Loucy (cell line): Measurements from ENCODE around the gene SYNE1.

Experiments used
- H2AFZ ChIP-seq: fragments of 200-600 bp; sonication (generic); 2 replicates; pipeline ENCODE4 v1.6.0; 2016; ENCODE audit warnings: antibody characterized with exemption, mild to moderate bottlenecking, low read length, moderate library complexity
- H3F3A ChIP-seq: fragments of 200-600 bp; 2 replicates; pipeline ENCODE4 v1.6.0; 2016; ENCODE audit warnings: antibody characterized with exemption, low read depth, mild to moderate bottlenecking
- H3K27me3 ChIP-seq: fragments of 200-600 bp; sonication (generic); 2 replicates; pipeline ENCODE4 v1.6.1; 2014; ENCODE audit warnings: low read length, mild to moderate bottlenecking; ENCODE audit not compliant: insufficient read depth, poor library complexity, severe bottlenecking
- H3K36me3 ChIP-seq: fragments of 200-600 bp; sonication (generic); 2 replicates; pipeline ENCODE4 v1.6.1; 2016; ENCODE audit warnings: low read length; ENCODE audit not compliant: insufficient read depth
- H3K4me1 ChIP-seq: fragments of 200-600 bp; sonication (generic); 2 replicates; pipeline ENCODE4 v1.5.1; 2014; ENCODE audit warnings: low read length, mild to moderate bottlenecking; ENCODE audit not compliant: insufficient read depth, poor library complexity, severe bottlenecking
- H3K4me2 ChIP-seq: fragments of 200-600 bp; sonication (generic); 2 replicates; pipeline ENCODE4 v1.6.0; 2014; ENCODE audit warnings: antibody characterized with exemption, low read length, low read depth, mild to moderate bottlenecking; ENCODE audit not compliant: poor library complexity, severe bottlenecking
- H3K4me3 ChIP-seq: fragments of 200-600 bp; sonication (generic); 2 replicates; pipeline ENCODE4 v1.5.1; 2014; ENCODE audit warnings: low read length, mild to moderate bottlenecking, mixed read lengths; ENCODE audit not compliant: poor library complexity, severe bottlenecking
- H3K79me2 ChIP-seq: fragments of 200-600 bp; sonication (generic); 2 replicates; pipeline ENCODE4 v1.6.1; 2014; ENCODE audit warnings: low read length; ENCODE audit not compliant: insufficient read depth
- H3K9ac ChIP-seq: fragments of 200-600 bp; sonication (generic); 2 replicates; pipeline ENCODE4 v1.6.0; 2014; ENCODE audit warnings: mild to moderate bottlenecking, low read depth, low read length, moderate library complexity; ENCODE audit not compliant: poor library complexity, severe bottlenecking
- H3K9me2 ChIP-seq: fragments of 200-600 bp; sonication (generic); replicated peaks from 2 replicates; pipeline ENCODE4 v1.6.1; 2016; ENCODE audit warnings: low read depth, low read length, mixed read lengths
- H3K9me3 ChIP-seq: fragments of 200-600 bp; sonication (generic); 2 replicates; pipeline ENCODE4 v1.6.1; 2014; ENCODE audit warnings: mild to moderate bottlenecking, antibody characterized with exemption, low read length, low read depth; ENCODE audit not compliant: insufficient read depth
- H4K20me1 ChIP-seq: fragments of 200-600 bp; sonication (generic); 2 replicates; pipeline ENCODE4 v1.6.0; 2014; ENCODE audit warnings: antibody characterized with exemption, low read length, mild to moderate bottlenecking; ENCODE audit not compliant: insufficient read depth, poor library complexity, severe bottlenecking
- EZH2phosphoT487 ChIP-seq: fragments of 200-600 bp; IDR thresholded peaks from 2 replicates; pipeline ENCODE4 v1.6.1; 2018; ENCODE audit warnings: antibody characterized with exemption, mild to moderate bottlenecking, moderate library complexity, borderline replicate concordance
- TF ChIP-seq, protein P1 (sequence below): fragments of 200-600 bp; sonication (generic); conservative IDR thresholded peaks from 2 replicates; pipeline ENCODE4 v1.5.1; 2014; ENCODE audit warnings: mild to moderate bottlenecking, antibody characterized with exemption, low read length

Gene SYNE1

GRCh38 chr6:152186840-152187239 is 450.3 kb downstream of the SYNE1 start:
- Histone ChIP-seq H4K20me1 (no peaks in the 10 kb centered on the region), H3K4me2 (no peak overlapping the region), H3K9ac (no peak overlapping the region), H3K9me3 (no peaks in the 10 kb centered on the region), H3F3A (no peaks in the 10 kb centered on the region), H3K4me1 (peaks cover 20% of the 10 kb centered on the region), H3K4me3 (no peak overlapping the region), H3K9me2 (no peaks in the 10 kb centered on the region), H3K79me2 (no peaks in the 10 kb centered on the region), H2AFZ (no peak overlapping the region), H3K36me3 (no peaks in the 10 kb centered on the region), H3K27me3 (no peaks in the 10 kb centered on the region)
- TF ChIP-seq, protein P1, sequence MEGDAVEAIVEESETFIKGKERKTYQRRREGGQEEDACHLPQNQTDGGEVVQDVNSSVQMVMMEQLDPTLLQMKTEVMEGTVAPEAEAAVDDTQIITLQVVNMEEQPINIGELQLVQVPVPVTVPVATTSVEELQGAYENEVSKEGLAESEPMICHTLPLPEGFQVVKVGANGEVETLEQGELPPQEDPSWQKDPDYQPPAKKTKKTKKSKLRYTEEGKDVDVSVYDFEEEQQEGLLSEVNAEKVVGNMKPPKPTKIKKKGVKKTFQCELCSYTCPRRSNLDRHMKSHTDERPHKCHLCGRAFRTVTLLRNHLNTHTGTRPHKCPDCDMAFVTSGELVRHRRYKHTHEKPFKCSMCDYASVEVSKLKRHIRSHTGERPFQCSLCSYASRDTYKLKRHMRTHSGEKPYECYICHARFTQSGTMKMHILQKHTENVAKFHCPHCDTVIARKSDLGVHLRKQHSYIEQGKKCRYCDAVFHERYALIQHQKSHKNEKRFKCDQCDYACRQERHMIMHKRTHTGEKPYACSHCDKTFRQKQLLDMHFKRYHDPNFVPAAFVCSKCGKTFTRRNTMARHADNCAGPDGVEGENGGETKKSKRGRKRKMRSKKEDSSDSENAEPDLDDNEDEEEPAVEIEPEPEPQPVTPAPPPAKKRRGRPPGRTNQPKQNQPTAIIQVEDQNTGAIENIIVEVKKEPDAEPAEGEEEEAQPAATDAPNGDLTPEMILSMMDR: no peak
- no peak for TF ChIP-seq EZH2phosphoT487

DNA sequence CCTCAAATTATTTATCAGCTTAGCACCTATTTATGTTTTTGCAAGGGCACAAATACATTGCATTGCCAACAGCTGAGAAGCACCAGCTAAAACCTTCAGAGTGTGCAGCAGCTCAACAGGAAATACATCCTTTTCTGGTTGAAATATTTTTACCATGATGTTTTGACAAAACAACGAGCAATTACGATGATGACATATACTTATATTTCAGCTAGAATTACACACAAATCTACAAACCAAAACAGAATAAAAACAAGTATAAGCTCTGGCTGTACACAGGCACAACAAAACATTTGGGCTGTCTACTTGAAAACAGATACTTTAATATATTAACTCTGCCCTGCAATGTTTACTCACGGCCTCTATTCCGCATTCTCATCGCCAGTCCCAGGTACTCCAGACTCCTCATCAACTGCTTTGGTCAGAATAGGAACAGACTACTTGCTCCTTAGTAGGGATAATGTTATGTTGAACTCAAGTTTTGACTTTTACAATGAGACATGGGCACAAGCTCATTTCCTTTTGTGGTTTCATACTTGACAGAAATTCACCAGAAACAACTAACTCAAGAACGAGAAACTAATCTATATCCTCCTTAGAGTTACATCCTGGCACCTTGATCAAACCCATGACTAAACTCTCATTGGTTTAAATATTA is 452.1 kb downstream of the SYNE1 start:
- no peaks in the 10 kb centered on the region for H3K27me3 ChIP-seq
- H2AFZ ChIP-seq: no peak overlapping the region
- no peaks in the 10 kb centered on the region for H3K36me3 ChIP-seq
- H3K9me2 ChIP-seq: no peaks in the 10 kb centered on the region
- H3K9ac ChIP-seq: peak overlapping the region; percentile 7
- peak overlapping the region; percentile 84 for H3K4me2 ChIP-seq
- peak overlapping the region; percentile 51 for H3K4me3 ChIP-seq
- peaks cover 20% of the 10 kb centered on the region for H3K4me1 ChIP-seq
- H3F3A ChIP-seq: no peaks in the 10 kb centered on the region
- TF ChIP-seq, protein P1: no peak
- no peak for TF ChIP-seq EZH2phosphoT487
- no peaks in the 10 kb centered on the region for H3K9me3 ChIP-seq
- no peaks in the 10 kb centered on the region for H3K79me2 ChIP-seq
- no peaks in the 10 kb centered on the region for H4K20me1 ChIP-seq

DNA sequence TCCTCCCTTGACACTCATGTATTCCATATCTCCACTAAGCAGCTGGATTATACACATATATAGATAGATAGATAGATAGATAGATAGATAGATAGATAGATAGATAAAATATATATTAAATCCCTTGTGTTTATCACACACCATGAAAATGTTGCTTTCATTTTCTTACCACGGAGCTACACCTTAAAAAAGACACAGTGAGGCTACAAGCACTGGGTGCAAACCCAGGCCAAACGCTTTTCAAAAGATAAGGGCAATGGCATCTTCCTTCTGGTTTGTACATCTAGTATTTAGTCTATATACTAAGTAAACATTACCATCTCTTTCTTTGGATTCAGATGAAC is 452.6 kb downstream of the SYNE1 start:
- H3K36me3 ChIP-seq: no peaks in the 10 kb centered on the region
- no peaks in the 10 kb centered on the region for H3F3A ChIP-seq
- H3K9ac ChIP-seq: peak overlapping the region; percentile 7
- no peaks in the 10 kb centered on the region for H3K9me3 ChIP-seq
- H3K27me3 ChIP-seq: no peaks in the 10 kb centered on the region
- no peaks in the 10 kb centered on the region for H3K9me2 ChIP-seq
- no peaks in the 10 kb centered on the region for H4K20me1 ChIP-seq
- no peaks in the 10 kb centered on the region for H3K79me2 ChIP-seq
- H3K4me3 ChIP-seq: peak overlapping the region; percentile 51
- peaks cover 20% of the 10 kb centered on the region for H3K4me1 ChIP-seq
- H2AFZ ChIP-seq: no peak overlapping the region
- peak overlapping the region; percentile 84 for H3K4me2 ChIP-seq
- TF ChIP-seq EZH2phosphoT487: no peak
- TF ChIP-seq, protein P1: no peak
